Vagina (tissue), 2 donors: ENCODE results near the gene TROAP.

Experiments used
- CTCF ChIP-seq, 3 experiments: fragments of 450-650 bp in 2 of 3; fragments of 200-600 bp in 1 of 3; sonication (generic) in 1 of 3; IDR thresholded peaks; one replicate each; pipeline ENCODE4 v1.5.1; 2017 to 2019; ENCODE audit warnings: antibody characterized with exemption in 3 of 3, mild to moderate bottlenecking in 2 of 3, moderate library complexity in 2 of 3
- POLR2A ChIP-seq, 2 donors: fragments of 450-650 bp; IDR thresholded peaks; one replicate each; pipeline ENCODE4 v1.6.1; 2017; ENCODE audit warnings: antibody characterized with exemption in 2 of 2, mild to moderate bottlenecking in 2 of 2, moderate library complexity in 2 of 2
- POLR2AphosphoS5 ChIP-seq, 2 donors: sonication (generic); formaldehyde crosslinking; IDR thresholded peaks; one replicate each; pipeline ENCODE4 v1.9.0; 2017; ENCODE audit warnings: antibody characterized with exemption in 2 of 2, mild to moderate bottlenecking in 2 of 2, low read depth in 1 of 2; ENCODE audit not compliant: insufficient read depth in 1 of 2

GRCh38 chr12:49365542-49365941 is 42.5 kb downstream of the TROAP start:
- TF ChIP-seq CTCF (IDR thresholded peaks at IDR 0.05) (no peak), POLR2A (IDR thresholded peaks at IDR 0.05) (no peak), POLR2AphosphoS5 (IDR thresholded peaks at IDR 0.05; ENCODE audit: insufficient read depth in 1 of 2, low read depth in 1 of 2) (no peak)
